Fibroblast of lung (primary cell): ENCODE results near the gene HSH2D. TPM values are rescaled to one million over a fixed set of nuclear protein-coding genes. Genes with fewer than 3 reads are reported as not detected.
A peak's percentile ranks its signal among the peaks of the same experiment; 100 is the strongest.

Experiments used
- DNase-seq, 2 donors: peaks; one replicate each; pipeline versions ENCODE4 v3.0.0 to v3.0.0-alpha.2; 2010; ENCODE audit warnings: low read depth in 2 of 2
- H2AFZ ChIP-seq: 2 replicates; pipeline ENCODE4 v1.5.1; 2012; ENCODE audit warnings: low read length, control low read depth, inconsistent platforms
- H3K27ac ChIP-seq: 2 replicates; pipeline ENCODE4 v1.5.1; 2011; ENCODE audit warnings: low read length, control low read depth; ENCODE audit not compliant: insufficient read depth
- H3K27me3 ChIP-seq: 2 replicates; pipeline ENCODE4 v1.5.1; 2011; ENCODE audit warnings: mild to moderate bottlenecking, low read length; ENCODE audit not compliant: control insufficient read depth, insufficient read depth
- H3K36me3 ChIP-seq: 2 replicates; pipeline ENCODE4 v1.5.1; 2011; ENCODE audit warnings: low read length; ENCODE audit not compliant: control insufficient read depth, insufficient read depth
- H3K4me1 ChIP-seq: 2 replicates; pipeline ENCODE4 v1.5.1; 2011; ENCODE audit warnings: low read length; ENCODE audit not compliant: control insufficient read depth, insufficient read depth; ENCODE audit errors: extremely low read depth
- H3K4me2 ChIP-seq: 2 replicates; pipeline ENCODE4 v1.5.1; 2011; ENCODE audit warnings: low read length, control low read depth; ENCODE audit not compliant: insufficient read depth; ENCODE audit errors: extremely low read depth
- H3K4me3 ChIP-seq, 4 experiments: fragments of 200-600 bp in 1 of 4; sonication (generic) in 1 of 4; replicated peaks in 1 of 4; 2 replicates each; pipeline ENCODE4 v1.5.1; 2011 to 2016; ENCODE audit warnings: low read length in 4 of 4, low read depth in 3 of 4, mild to moderate bottlenecking in 3 of 4, control low read depth in 2 of 4, inconsistent platforms in 1 of 4, mixed read lengths in 1 of 4; ENCODE audit not compliant: insufficient read depth in 1 of 4; ENCODE audit errors: control extremely low read depth in 1 of 4
- H3K79me2 ChIP-seq: 2 replicates; pipeline ENCODE4 v1.5.1; 2012; ENCODE audit warnings: mild to moderate bottlenecking, low read length, inconsistent platforms; ENCODE audit not compliant: control insufficient read depth, insufficient read depth
- H3K9ac ChIP-seq: 2 replicates; pipeline ENCODE4 v1.5.1; 2011; ENCODE audit warnings: mild to moderate bottlenecking, low read length, control low read depth; ENCODE audit not compliant: insufficient read depth
- H3K9me3 ChIP-seq: 2 replicates; pipeline ENCODE4 v1.5.1; 2012; ENCODE audit warnings: low read depth, low read length; ENCODE audit not compliant: control insufficient read depth, insufficient read depth
- H4K20me1 ChIP-seq: 2 replicates; pipeline ENCODE4 v1.5.1; 2011; ENCODE audit warnings: low read length; ENCODE audit not compliant: control insufficient read depth, insufficient read depth; ENCODE audit errors: extremely low read depth
- CTCF ChIP-seq, 2 donors: IDR thresholded peaks in 1 of 2; conservative IDR thresholded peaks in 1 of 2; 1 replicate in 1 of 2; 2 replicates in 1 of 2; pipeline ENCODE4 v1.5.1; 2011 to 2012; ENCODE audit warnings: low read length in 2 of 2, control low read depth in 1 of 2, inconsistent platforms in 1 of 2, low read depth in 1 of 2, mild to moderate bottlenecking in 1 of 2
- EZH2 ChIP-seq: IDR thresholded peaks from 2 replicates; pipeline ENCODE4 v1.5.1; 2012; ENCODE audit warnings: low read length, control low read depth, mild to moderate bottlenecking; ENCODE audit errors: missing control alignments
- polyA plus RNA-seq, 2 donors: library from polyadenylated mRNA; depleted of rRNA in 1 of 2; stranded (reverse) in 1 of 2; unstranded in 1 of 2; fragments of >200 nt; gene quantifications; 2 replicates each; pipeline ENCODE4 v1.2.1, GENCODE V29; 2011 to 2012; ENCODE audit warnings: missing spikeins in 1 of 2
- total RNA-seq: library from RNA; depleted of rRNA; stranded (reverse); fragments of >200 nt; gene quantifications from 2 replicates; pipeline ENCODE4 v1.2.1, GENCODE V29; 2014

The HSH2D gene
- total and polyA plus RNA-seq, 2 donors (not counting 1 experiment from before 2014, with no cell fraction given) = not detected

GRCh38 chr19:16111160-16111908 is 32.2 kb upstream of the HSH2D start, which contains the start of gene RAB8A:
RAB8A (plus strand) TSS chr19:16111889; CDS start chr19:16111902, 13 bp downstream.
- peak; percentile 98 to 99 for DNase-seq
- peak within 1 kb of the TSS; percentile 94 for H3K9ac ChIP-seq
- peaks cover 4% of the 10 kb centered on the region for H3K36me3 ChIP-seq
- H3K4me2 ChIP-seq = peak within 1 kb of the TSS; percentile 85
- no peaks in the 10 kb centered on the region for H4K20me1 ChIP-seq
- peak within 1 kb of the TSS; percentile 98 for H2AFZ ChIP-seq
- no peaks in the 10 kb centered on the region for H3K9me3 ChIP-seq
- peak; percentile 58 to 70 for TF ChIP-seq CTCF (conservative IDR thresholded peaks at IDR 0.05 in 1 of 2, IDR thresholded peaks at IDR 0.05 in 1 of 2; ENCODE audit: low read depth in 1 of 2, low read length in 2 of 2)
- TF ChIP-seq EZH2 = no peak
- peak within 1 kb of the TSS; percentile 76 to 100 (median 98) for H3K4me3 ChIP-seq
- no peaks in the 10 kb centered on the region for H3K27me3 ChIP-seq
- peak within 1 kb of the TSS; percentile 91 for H3K27ac ChIP-seq
- H3K4me1 ChIP-seq = peaks cover 9% of the 10 kb centered on the region
- H3K79me2 ChIP-seq = peaks cover 34% of the 10 kb centered on the region

GRCh38 chr19:16111909-16112752 is 31.4 kb upstream of the HSH2D start:
- peaks cover 34% of the 10 kb centered on the region for H3K79me2 ChIP-seq
- no peaks in the 10 kb centered on the region for H3K27me3 ChIP-seq
- H3K36me3 ChIP-seq = peaks cover 4% of the 10 kb centered on the region
- TF ChIP-seq EZH2 = no peak
- no peak for TF ChIP-seq CTCF (conservative IDR thresholded peaks at IDR 0.05 in 1 of 2, IDR thresholded peaks at IDR 0.05 in 1 of 2; ENCODE audit: low read depth in 1 of 2, low read length in 2 of 2)
- H3K27ac ChIP-seq = peak overlapping the region; percentile 91
- H2AFZ ChIP-seq = peak overlapping the region; percentile 98
- H3K9ac ChIP-seq = peak overlapping the region; percentile 94
- no peak for DNase-seq
- no peaks in the 10 kb centered on the region for H3K9me3 ChIP-seq
- H3K4me2 ChIP-seq = peak overlapping the region; percentile 85
- peaks cover 9% of the 10 kb centered on the region for H3K4me1 ChIP-seq
- H4K20me1 ChIP-seq = no peaks in the 10 kb centered on the region
- peak overlapping the region; percentile 76 to 100 (median 98) for H3K4me3 ChIP-seq

- no peak for DNase-seq
- no peak for TF ChIP-seq CTCF (conservative IDR thresholded peaks at IDR 0.05 in 1 of 2, IDR thresholded peaks at IDR 0.05 in 1 of 2; ENCODE audit: low read depth in 1 of 2, low read length in 2 of 2)
- TF ChIP-seq EZH2 = no peak
- no peaks in the 10 kb centered on the region for H3K27me3 ChIP-seq
- no peak overlapping the region for H3K9ac ChIP-seq
- peak overlapping the region; percentile 85 for H3K4me2 ChIP-seq
- H2AFZ ChIP-seq = no peak overlapping the region
- H3K79me2 ChIP-seq = peaks cover 36% of the 10 kb centered on the region
- H3K27ac ChIP-seq = no peak overlapping the region
- no peaks in the 10 kb centered on the region for H4K20me1 ChIP-seq
- peaks cover 4% of the 10 kb centered on the region for H3K36me3 ChIP-seq
- peak overlapping the region; percentile 76 to 100 (median 98) for H3K4me3 ChIP-seq
- no peaks in the 10 kb centered on the region for H3K9me3 ChIP-seq
- peaks cover 9% of the 10 kb centered on the region for H3K4me1 ChIP-seq
Observed at GRCh38 chr19:16112778-16113177, 30.7 kb upstream of the HSH2D start.
